ENCODE measurements around the gene LIPJ. TPM values are rescaled to one million over a fixed set of nuclear protein-coding genes. Genes with fewer than 3 reads are reported as not detected.
A peak's percentile ranks its signal among the peaks of the same experiment; 100 is the strongest.

LIPJ gene
- total RNA-seq, 1 donor from 2014 or later, result 0.08 TPM

GRCh38 chr10:88594482-88594881, 7.9 kb downstream of the LIPJ start:
- ATAC-seq (no peak), DNase-seq (ENCODE audit: low spot score) (no peak)

GRCh38 chr10:88598055-88598454, 11.5 kb downstream of the LIPJ start:
- DNase-seq (ENCODE audit: low spot score) (no peak), ATAC-seq (no peak)

- ATAC-seq (no peak), DNase-seq (ENCODE audit: low spot score) (no peak)
Observed at GRCh38 chr10:88608052-88608732, 21.6 kb downstream of the LIPJ start.

- DNase-seq (ENCODE audit: low spot score), result no peak
- no peak for ATAC-seq
Observed at GRCh38 chr10:88608780-88609179, 22.2 kb downstream of the LIPJ start.

- ATAC-seq, result no peak
- DNase-seq (ENCODE audit: low spot score), result no peak
Observed at GRCh38 chr10:88616250-88616977, 29.9 kb downstream of the LIPJ start.

- ATAC-seq (peak; percentile 62), DNase-seq (ENCODE audit: low spot score) (no peak)
Observed at GRCh38 chr10:88617772-88618300, 31.3 kb downstream of the LIPJ start.

- DNase-seq (ENCODE audit: low spot score) (peak; percentile 72), ATAC-seq (peak; percentile 93)
Observed at GRCh38 chr10:88618496-88618895, 31.9 kb downstream of the LIPJ start.

- ATAC-seq (no peak), DNase-seq (ENCODE audit: low spot score) (no peak)
Observed at GRCh38 chr10:88620441-88620840, 33.9 kb downstream of the LIPJ start.

- no peak for ATAC-seq
- DNase-seq (ENCODE audit: low spot score), result no peak
Observed at GRCh38 chr10:88623835-88624234, 37.3 kb downstream of the LIPJ start.

- ATAC-seq, result no peak
- DNase-seq (ENCODE audit: low spot score), result no peak
Observed at GRCh38 chr10:88624840-88625239, 38.3 kb downstream of the LIPJ start.

GRCh38 chr10:88640186-88640585, 53.6 kb downstream of the LIPJ start:
- DNase-seq (ENCODE audit: low spot score), result no peak
- no peak for ATAC-seq

GRCh38 chr10:88642209-88642608, 55.6 kb downstream of the LIPJ start:
- DNase-seq (ENCODE audit: low spot score) (no peak), ATAC-seq (no peak)

- DNase-seq (ENCODE audit: low spot score) (no peak), ATAC-seq (no peak)
Observed at GRCh38 chr10:88642963-88643362, 56.4 kb downstream of the LIPJ start.

- no peak for ATAC-seq
- no peak for DNase-seq (ENCODE audit: low spot score)
Observed at GRCh38 chr10:88647061-88647615, 60.6 kb downstream of the LIPJ start.

- no peak for ATAC-seq
- no peak for DNase-seq (ENCODE audit: low spot score)
Observed at GRCh38 chr10:88651101-88651551, 64.6 kb downstream of the LIPJ start.

- DNase-seq (ENCODE audit: low spot score) (no peak), ATAC-seq (no peak)
Observed at GRCh38 chr10:88652616-88653015, 66.1 kb downstream of the LIPJ start.

Other genes with a start within 250 kb of the LIPJ start
- 10.1 TPM for gene RNLS, start 3.4 kb upstream of the LIPJ start, total RNA-seq
- not detected for gene LIPF, start 77.7 kb downstream of the LIPJ start, total RNA-seq
- gene LIPK, start 119.5 kb downstream of the LIPJ start, total RNA-seq, result not detected
- not detected for gene LIPN, start 173.3 kb downstream of the LIPJ start, total RNA-seq
- not detected for gene LIPM, start 216.0 kb downstream of the LIPJ start, total RNA-seq

All from left lobe of liver (tissue), 2 donors.